Measurements from ENCODE around the gene DUS3L.
A peak's percentile ranks its signal among the peaks of the same experiment; 100 is the strongest.

DUS3L gene

DNA sequence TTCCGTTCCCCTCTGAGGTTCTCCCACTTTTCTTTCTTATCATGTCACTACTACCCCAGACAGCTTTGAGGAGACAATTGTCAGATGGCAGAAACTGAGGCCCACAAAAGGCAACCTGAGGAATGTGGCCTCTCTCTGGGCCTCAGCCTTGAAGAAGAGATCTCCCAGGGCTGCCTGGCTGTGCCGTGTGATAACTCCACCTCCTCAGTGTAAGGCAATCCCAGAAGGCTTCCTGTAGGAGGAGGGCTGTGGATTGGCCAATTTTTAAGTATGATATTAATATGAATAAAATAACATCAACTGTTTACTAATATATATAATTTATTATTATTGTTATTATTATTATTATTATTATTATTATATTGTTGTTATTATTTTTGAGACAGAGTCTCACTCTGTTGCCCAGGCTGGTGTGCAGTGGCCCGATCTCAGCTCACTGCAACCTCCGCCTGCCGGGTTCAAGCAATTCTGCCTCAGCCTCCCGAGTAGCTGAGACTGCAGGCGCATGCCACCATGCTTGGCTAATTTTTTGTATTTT is 4.5 kb upstream of the DUS3L start:
- no peaks in the 10 kb centered on the region for H3K36me3 ChIP-seq (ENCODE audit: insufficient read depth, low read length)
- no peak overlapping the region for H3K4me3 ChIP-seq (ENCODE audit: low read depth, low read length)
- H3K27me3 ChIP-seq (ENCODE audit: insufficient read depth, low read length) = no peaks in the 10 kb centered on the region
- H3K27ac ChIP-seq (ENCODE audit: low read depth, low read length) = no peak overlapping the region
- no peaks in the 10 kb centered on the region for H3K4me1 ChIP-seq (ENCODE audit: control insufficient read depth, insufficient read depth, low read length, unreplicated experiment)
- H3K79me2 ChIP-seq (ENCODE audit: control insufficient read depth, insufficient read depth, low read length, unreplicated experiment) = no peaks in the 10 kb centered on the region
- no peak overlapping the region for H2AFZ ChIP-seq (ENCODE audit: low read length, unreplicated experiment)

DNA sequence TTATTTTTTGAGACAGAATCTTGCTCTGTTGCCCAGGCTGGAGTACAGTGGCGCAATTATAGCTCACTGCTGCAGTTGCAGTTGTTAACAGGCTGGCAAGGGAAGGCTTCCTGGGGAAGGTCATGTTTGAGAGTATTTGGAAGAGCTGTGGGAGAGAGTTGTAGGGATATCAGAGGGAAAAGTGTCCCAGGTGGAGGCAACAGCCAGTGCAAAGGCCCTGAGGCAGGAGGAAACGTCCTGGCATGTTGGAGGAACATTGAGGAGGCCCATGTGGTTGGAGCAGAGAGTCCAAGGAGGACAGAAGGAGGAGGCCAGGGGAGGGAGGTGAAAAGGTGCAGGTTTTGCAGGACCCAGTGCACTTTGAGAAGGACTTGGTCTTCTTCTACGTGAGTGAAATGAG is 2.2 kb upstream of the DUS3L start:
- Histone ChIP-seq H3K79me2 (ENCODE audit: control insufficient read depth, insufficient read depth, low read length, unreplicated experiment) (peaks cover 3% of the 10 kb centered on the region), H3K27me3 (ENCODE audit: insufficient read depth, low read length) (no peaks in the 10 kb centered on the region), H3K27ac (ENCODE audit: low read depth, low read length) (no peak overlapping the region), H3K36me3 (ENCODE audit: insufficient read depth, low read length) (no peaks in the 10 kb centered on the region), H3K4me1 (ENCODE audit: control insufficient read depth, insufficient read depth, low read length, unreplicated experiment) (no peaks in the 10 kb centered on the region), H3K4me3 (ENCODE audit: low read depth, low read length) (no peak overlapping the region), H2AFZ (ENCODE audit: low read length, unreplicated experiment) (no peak overlapping the region)

DNA sequence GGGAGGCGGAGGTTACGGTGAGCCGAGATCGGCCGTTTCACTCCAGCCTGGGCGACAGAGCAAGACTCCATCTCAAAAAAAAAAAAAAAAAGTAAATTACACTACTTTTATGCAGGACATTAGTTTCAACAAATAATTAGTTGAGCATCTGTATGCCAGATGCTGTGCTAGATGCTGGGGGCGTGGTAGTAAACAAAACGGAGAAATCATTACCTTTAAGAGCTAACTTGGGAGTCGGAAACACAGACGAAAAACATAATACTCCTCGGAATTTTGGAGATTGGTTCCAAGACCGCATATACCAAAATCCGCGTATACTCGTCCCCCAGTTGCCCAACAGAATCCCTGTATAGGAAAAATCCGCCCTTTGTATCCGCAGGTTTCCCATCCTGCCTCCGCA is 1.3 kb upstream of the DUS3L start:
- H3K79me2 ChIP-seq (ENCODE audit: control insufficient read depth, insufficient read depth, low read length, unreplicated experiment) = peaks cover 3% of the 10 kb centered on the region
- H3K27me3 ChIP-seq (ENCODE audit: insufficient read depth, low read length) = no peaks in the 10 kb centered on the region
- no peak overlapping the region for H3K4me3 ChIP-seq (ENCODE audit: low read depth, low read length)
- no peak overlapping the region for H2AFZ ChIP-seq (ENCODE audit: low read length, unreplicated experiment)
- H3K4me1 ChIP-seq (ENCODE audit: control insufficient read depth, insufficient read depth, low read length, unreplicated experiment) = no peaks in the 10 kb centered on the region
- no peaks in the 10 kb centered on the region for H3K36me3 ChIP-seq (ENCODE audit: insufficient read depth, low read length)
- H3K27ac ChIP-seq (ENCODE audit: low read depth, low read length) = no peak overlapping the region

DNA sequence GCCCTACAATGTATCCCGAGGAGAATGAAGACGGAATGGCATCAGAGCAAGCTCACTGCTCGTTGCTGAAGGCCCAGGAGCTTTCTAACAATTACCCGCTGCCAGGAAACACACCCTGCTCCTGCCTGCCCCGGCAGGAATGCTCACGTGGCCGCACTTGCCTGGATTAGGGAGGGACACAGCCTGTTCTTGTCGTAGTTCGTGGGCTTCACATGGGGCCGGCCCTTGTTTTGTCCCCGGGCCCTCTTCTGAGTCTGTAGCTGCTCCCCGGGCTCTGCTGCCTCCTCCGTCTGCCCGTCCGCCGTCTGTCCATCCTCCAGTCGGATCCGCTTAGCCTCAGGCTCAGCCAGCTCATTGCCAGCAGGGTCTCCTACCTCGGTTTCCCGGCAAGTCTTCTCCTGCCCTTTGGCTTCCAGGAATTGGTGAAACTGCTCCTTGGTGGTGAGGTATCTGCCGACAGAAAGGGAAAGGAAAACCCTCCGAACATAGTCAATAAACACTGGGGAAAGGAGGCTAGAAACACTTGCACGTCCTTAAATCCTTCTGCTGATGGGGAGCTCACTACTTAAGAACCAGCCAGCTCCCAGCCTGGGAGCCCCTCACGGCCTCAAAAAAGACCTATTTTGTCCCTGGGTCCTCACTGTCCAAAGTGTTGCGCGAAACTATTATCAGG is 941 bp downstream of the DUS3L start:
- H3K36me3 ChIP-seq (ENCODE audit: insufficient read depth, low read length) = no peaks in the 10 kb centered on the region

DNA sequence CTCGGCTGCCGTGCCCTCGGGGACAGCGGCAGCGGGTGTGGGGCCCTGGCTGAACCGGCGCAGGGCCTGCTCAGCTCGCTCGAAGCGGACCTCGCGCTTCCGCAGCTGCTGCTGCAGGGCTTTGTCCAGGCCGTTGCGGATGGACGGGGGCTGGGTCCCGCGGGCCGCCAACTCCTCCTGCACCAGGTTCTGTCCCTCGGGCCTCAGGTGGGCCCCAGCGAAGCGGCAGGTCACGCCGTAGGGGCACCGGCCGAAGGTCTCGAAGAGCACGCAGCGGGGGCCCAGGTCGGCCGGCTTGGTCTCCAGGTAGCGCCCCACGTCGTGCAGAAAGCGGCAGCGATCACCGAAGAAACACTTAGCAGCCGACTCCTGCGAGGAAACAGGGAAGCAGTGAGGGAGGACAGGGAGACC is 1.6 kb downstream of the DUS3L start:
- Histone ChIP-seq H3K27me3 (ENCODE audit: insufficient read depth, low read length) (no peaks in the 10 kb centered on the region), H2AFZ (ENCODE audit: low read length, unreplicated experiment) (no peak overlapping the region), H3K79me2 (ENCODE audit: control insufficient read depth, insufficient read depth, low read length, unreplicated experiment) (peaks cover 3% of the 10 kb centered on the region), H3K4me1 (ENCODE audit: control insufficient read depth, insufficient read depth, low read length, unreplicated experiment) (no peaks in the 10 kb centered on the region), H3K36me3 (ENCODE audit: insufficient read depth, low read length) (no peaks in the 10 kb centered on the region), H3K4me3 (ENCODE audit: low read depth, low read length) (no peak overlapping the region), H3K27ac (ENCODE audit: low read depth, low read length) (no peak overlapping the region)

More for the DNA sequence above, 941 bp downstream of the DUS3L start:
- H3K79me2 ChIP-seq (ENCODE audit: control insufficient read depth, insufficient read depth, low read length, unreplicated experiment) = peaks cover 3% of the 10 kb centered on the region
- H3K4me3 ChIP-seq (ENCODE audit: low read depth, low read length) = peak overlapping the region; percentile 93
- no peaks in the 10 kb centered on the region for H3K4me1 ChIP-seq (ENCODE audit: control insufficient read depth, insufficient read depth, low read length, unreplicated experiment)
- no peak overlapping the region; the same call in 1 of the 2 replicates for H3K27ac ChIP-seq (ENCODE audit: low read depth, low read length)
- H2AFZ ChIP-seq (ENCODE audit: low read length, unreplicated experiment) = no peak overlapping the region
- no peaks in the 10 kb centered on the region for H3K27me3 ChIP-seq (ENCODE audit: insufficient read depth, low read length)

- Histone ChIP-seq H3K4me1 (ENCODE audit: control insufficient read depth, insufficient read depth, low read length, unreplicated experiment) (no peaks in the 10 kb centered on the region), H3K79me2 (ENCODE audit: control insufficient read depth, insufficient read depth, low read length, unreplicated experiment) (peaks cover 3% of the 10 kb centered on the region), H2AFZ (ENCODE audit: low read length, unreplicated experiment) (no peak overlapping the region), H3K4me3 (ENCODE audit: low read depth, low read length) (no peak overlapping the region), H3K27ac (ENCODE audit: low read depth, low read length) (no peak overlapping the region), H3K27me3 (ENCODE audit: insufficient read depth, low read length) (no peaks in the 10 kb centered on the region), H3K36me3 (ENCODE audit: insufficient read depth, low read length) (no peaks in the 10 kb centered on the region)
Measured at GRCh38 chr19:5788422-5788821, 2.5 kb downstream of the DUS3L start.

- Histone ChIP-seq H3K79me2 (ENCODE audit: control insufficient read depth, insufficient read depth, low read length, unreplicated experiment) (peaks cover 3% of the 10 kb centered on the region), H2AFZ (ENCODE audit: low read length, unreplicated experiment) (no peak overlapping the region), H3K36me3 (ENCODE audit: insufficient read depth, low read length) (no peaks in the 10 kb centered on the region)
Measured at GRCh38 chr19:5787409-5788182, 3.4 kb downstream of the DUS3L start.

GRCh38 chr19:5786593-5787408 is 4.2 kb downstream of the DUS3L start:
- Histone ChIP-seq H3K27ac (ENCODE audit: low read depth, low read length) (no peak overlapping the region), H3K36me3 (ENCODE audit: insufficient read depth, low read length) (no peaks in the 10 kb centered on the region), H3K27me3 (ENCODE audit: insufficient read depth, low read length) (no peaks in the 10 kb centered on the region), H3K4me1 (ENCODE audit: control insufficient read depth, insufficient read depth, low read length, unreplicated experiment) (no peaks in the 10 kb centered on the region), H3K79me2 (ENCODE audit: control insufficient read depth, insufficient read depth, low read length, unreplicated experiment) (peaks cover 3% of the 10 kb centered on the region), H3K4me3 (ENCODE audit: low read depth, low read length) (no peak overlapping the region), H2AFZ (ENCODE audit: low read length, unreplicated experiment) (no peak overlapping the region)

More at GRCh38 chr19:5787409-5788182, 3.4 kb downstream of the DUS3L start:
- H3K4me3 ChIP-seq (ENCODE audit: low read depth, low read length) = no peak overlapping the region
- no peak overlapping the region for H3K27ac ChIP-seq (ENCODE audit: low read depth, low read length)
- H3K4me1 ChIP-seq (ENCODE audit: control insufficient read depth, insufficient read depth, low read length, unreplicated experiment) = no peaks in the 10 kb centered on the region
- H3K27me3 ChIP-seq (ENCODE audit: insufficient read depth, low read length) = no peaks in the 10 kb centered on the region

DNA sequence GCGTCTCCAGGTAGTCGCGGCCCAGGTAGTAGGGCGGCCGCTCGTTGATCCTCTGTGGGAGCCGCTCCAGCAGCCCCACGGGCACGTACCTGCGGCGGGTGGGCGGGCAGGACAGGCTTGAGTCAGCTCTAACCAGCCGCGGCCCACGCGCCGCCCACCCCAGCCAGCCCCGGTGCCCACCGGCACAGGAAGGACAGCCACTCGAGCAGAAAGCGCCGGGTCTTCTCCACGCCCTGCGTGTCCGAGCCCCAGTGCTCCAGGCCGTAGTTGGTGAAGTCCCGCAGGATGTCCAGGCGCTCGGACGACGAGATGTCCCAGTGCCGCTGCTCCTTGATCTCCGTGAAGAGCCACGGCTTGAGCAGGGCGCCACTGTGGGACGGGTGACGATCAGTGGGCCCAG is 5.5 kb downstream of the DUS3L start:
- Histone ChIP-seq H2AFZ (ENCODE audit: low read length, unreplicated experiment) (no peak overlapping the region), H3K27ac (ENCODE audit: low read depth, low read length) (no peak overlapping the region), H3K4me1 (ENCODE audit: control insufficient read depth, insufficient read depth, low read length, unreplicated experiment) (no peaks in the 10 kb centered on the region), H3K4me3 (ENCODE audit: low read depth, low read length) (no peak overlapping the region), H3K27me3 (ENCODE audit: insufficient read depth, low read length) (no peaks in the 10 kb centered on the region), H3K36me3 (ENCODE audit: insufficient read depth, low read length) (no peaks in the 10 kb centered on the region), H3K79me2 (ENCODE audit: control insufficient read depth, insufficient read depth, low read length, unreplicated experiment) (peaks cover 3% of the 10 kb centered on the region)

DNA sequence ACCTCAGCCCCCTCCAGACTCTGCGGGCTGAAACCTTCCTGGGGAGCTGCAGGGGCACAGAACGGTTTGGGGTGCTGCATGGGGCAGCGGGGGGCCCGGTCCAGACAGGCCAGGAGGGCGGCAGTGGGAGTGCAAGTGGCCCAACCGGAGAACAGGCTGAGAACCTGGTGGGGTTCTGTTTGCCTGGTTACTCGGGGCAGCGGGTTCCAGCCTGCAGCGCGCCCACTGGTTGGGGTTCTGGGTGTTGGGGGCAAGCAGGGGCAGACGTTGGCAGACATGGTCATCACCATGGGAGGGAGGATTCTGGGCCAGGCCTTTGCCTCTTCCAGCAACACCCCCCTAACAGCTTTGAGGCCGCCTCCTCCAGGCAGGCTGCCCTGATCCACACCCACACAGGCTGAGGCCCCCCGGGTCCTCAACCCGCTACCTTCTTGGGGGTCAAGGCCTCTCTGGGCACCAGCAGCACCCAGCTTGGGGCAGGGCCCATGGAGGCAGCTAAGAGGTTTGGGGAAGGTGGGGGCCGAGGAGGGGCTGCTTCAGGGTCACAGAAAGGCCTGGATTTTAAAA is 6.3 kb downstream of the DUS3L start, which contains the start of gene PRR22:
Gene PRR22, minus strand, starts transcription at position 166 of the 567 bp plus-strand sequence. Its CDS starts 86 bp downstream, at position 80.
- no peaks in the 10 kb centered on the region for H3K27me3 ChIP-seq (ENCODE audit: insufficient read depth, low read length)
- H3K36me3 ChIP-seq (ENCODE audit: insufficient read depth, low read length) = no peaks in the 10 kb centered on the region
- H3K27ac ChIP-seq (ENCODE audit: low read depth, low read length) = no peak within 1 kb of the TSS
- no peaks in the 10 kb centered on the region for H3K79me2 ChIP-seq (ENCODE audit: control insufficient read depth, insufficient read depth, low read length, unreplicated experiment)
- no peaks in the 10 kb centered on the region for H3K4me1 ChIP-seq (ENCODE audit: control insufficient read depth, insufficient read depth, low read length, unreplicated experiment)
- H3K4me3 ChIP-seq (ENCODE audit: low read depth, low read length) = no peak within 1 kb of the TSS
- H2AFZ ChIP-seq (ENCODE audit: low read length, unreplicated experiment) = no peak within 1 kb of the TSS
